ENCODE results near the gene COL8A2. TPM values are rescaled to one million over a fixed set of nuclear protein-coding genes. Genes with fewer than 3 reads are reported as not detected.

Gene COL8A2
- total RNA-seq, 1 experiment from 2014 or later = 0.24 TPM

- no TSS peak for BruUV-seq (replicated peaks)
- Histone ChIP-seq H3K9me3 (ENCODE audit: low read depth, low read length, poor library complexity, severe bottlenecking) (no peaks in the 10 kb centered on the region), H3K36me3 (ENCODE audit: insufficient read depth, low read length, poor library complexity, severe bottlenecking) (no peaks in the 10 kb centered on the region), H3K4me3 (ENCODE audit: low read depth, low read length, poor library complexity, severe bottlenecking) (no peak overlapping the region), H3K27ac (ENCODE audit: low read depth, low read length, poor library complexity, severe bottlenecking) (no peak overlapping the region), H3K4me1 (ENCODE audit: insufficient read depth, low read length, poor library complexity, severe bottlenecking) (no peaks in the 10 kb centered on the region), H3K27me3 (replicated peaks; ENCODE audit: insufficient read depth, low read depth, low read length, poor library complexity) (no peaks in the 10 kb centered on the region)
- intact Hi-C loops (cut with micrococcal nuclease; ENCODE audit: unreplicated experiment) = no loop called here
- no peak for TF ChIP-seq CTCF (conservative IDR thresholded peaks at IDR 0.05; ENCODE audit: low read depth, low read length)
- TF ChIP-seq EZH2 (IDR thresholded peaks at IDR 0.05; ENCODE audit: borderline replicate concordance, low read depth, low read length, poor library complexity, severe bottlenecking) = no peak
- ChIA-PET CTCF (interaction anchor here (1.1 kb wide), 1 partner anchor 20 kb away, joined by 4 read pairs; no protein-coding TSS in a partner anchor), POLR2A (ENCODE audit: low non-redundant PET) (no interaction called here)
- no peak for DNase-seq (ENCODE audit: low spot score)
Measured at GRCh38 chr1:36115200-36115669, 9.8 kb downstream of the COL8A2 start.

- Histone ChIP-seq H3K27me3 (replicated peaks; ENCODE audit: insufficient read depth, low read depth, low read length, poor library complexity) (no peaks in the 10 kb centered on the region), H3K27ac (ENCODE audit: low read depth, low read length, poor library complexity, severe bottlenecking) (no peak overlapping the region), H3K9me3 (ENCODE audit: low read depth, low read length, poor library complexity, severe bottlenecking) (no peaks in the 10 kb centered on the region), H3K36me3 (ENCODE audit: insufficient read depth, low read length, poor library complexity, severe bottlenecking) (no peaks in the 10 kb centered on the region), H3K4me1 (ENCODE audit: insufficient read depth, low read length, poor library complexity, severe bottlenecking) (no peaks in the 10 kb centered on the region), H3K4me3 (ENCODE audit: low read depth, low read length, poor library complexity, severe bottlenecking) (no peak overlapping the region)
- DNase-seq (ENCODE audit: low spot score) = no peak
- intact Hi-C loops (cut with micrococcal nuclease; ENCODE audit: unreplicated experiment) = no loop called here
- no TSS peak for BruUV-seq (replicated peaks)
- CTCF ChIA-PET = no interaction called here
- POLR2A ChIA-PET (ENCODE audit: low non-redundant PET) = no interaction called here
- TF ChIP-seq CTCF (conservative IDR thresholded peaks at IDR 0.05; ENCODE audit: low read depth, low read length) (no peak), EZH2 (IDR thresholded peaks at IDR 0.05; ENCODE audit: borderline replicate concordance, low read depth, low read length, poor library complexity, severe bottlenecking) (no peak)
Measured at GRCh38 chr1:36114371-36114770, 10.7 kb downstream of the COL8A2 start.

GRCh38 chr1:36112823-36113222, 12.2 kb downstream of the COL8A2 start:
- Histone ChIP-seq H3K27me3 (replicated peaks; ENCODE audit: insufficient read depth, low read depth, low read length, poor library complexity) (no peaks in the 10 kb centered on the region), H3K4me1 (ENCODE audit: insufficient read depth, low read length, poor library complexity, severe bottlenecking) (no peaks in the 10 kb centered on the region), H3K4me3 (ENCODE audit: low read depth, low read length, poor library complexity, severe bottlenecking) (no peak overlapping the region), H3K27ac (ENCODE audit: low read depth, low read length, poor library complexity, severe bottlenecking) (no peak overlapping the region), H3K9me3 (ENCODE audit: low read depth, low read length, poor library complexity, severe bottlenecking) (no peaks in the 10 kb centered on the region), H3K36me3 (ENCODE audit: insufficient read depth, low read length, poor library complexity, severe bottlenecking) (no peaks in the 10 kb centered on the region)
- ChIA-PET POLR2A (ENCODE audit: low non-redundant PET) (no interaction called here), CTCF (no interaction called here)
- no peak for DNase-seq (ENCODE audit: low spot score)
- intact Hi-C loops (cut with micrococcal nuclease; ENCODE audit: unreplicated experiment) = no loop called here
- no peak for TF ChIP-seq CTCF (conservative IDR thresholded peaks at IDR 0.05; ENCODE audit: low read depth, low read length)
- TF ChIP-seq EZH2 (IDR thresholded peaks at IDR 0.05; ENCODE audit: borderline replicate concordance, low read depth, low read length, poor library complexity, severe bottlenecking) = no peak
- BruUV-seq (replicated peaks) = no TSS peak

Data from A673 (cell line).